Right hindlimb (tissue), 1 donor: ENCODE results near the gene FAM219A.

Experiments
- DNase-seq: peaks from one replicate; pipeline ENCODE4 v3.0.0-alpha.2; 2018

The FAM219A gene

DNA sequence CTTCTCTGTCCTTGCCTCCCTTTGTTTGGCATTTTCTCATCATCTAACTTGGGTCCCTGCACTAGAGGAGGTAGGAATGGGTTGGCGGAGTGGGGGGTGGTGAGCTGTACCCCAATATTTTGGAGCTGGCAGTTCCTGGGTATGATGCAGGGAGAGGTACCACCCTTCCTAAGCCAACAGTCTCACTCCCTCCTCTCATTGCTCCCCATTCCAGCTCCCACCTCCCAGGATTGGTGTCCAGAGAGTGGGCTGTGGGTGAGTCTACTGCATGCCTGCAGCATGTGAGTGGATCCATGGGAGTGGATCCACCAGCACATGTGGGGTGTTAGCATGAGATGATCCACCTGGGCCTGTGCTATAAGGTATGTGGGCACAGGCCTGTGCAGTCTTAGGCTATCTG, 59.5 kb downstream of the FAM219A start:
- no peak for DNase-seq

DNA sequence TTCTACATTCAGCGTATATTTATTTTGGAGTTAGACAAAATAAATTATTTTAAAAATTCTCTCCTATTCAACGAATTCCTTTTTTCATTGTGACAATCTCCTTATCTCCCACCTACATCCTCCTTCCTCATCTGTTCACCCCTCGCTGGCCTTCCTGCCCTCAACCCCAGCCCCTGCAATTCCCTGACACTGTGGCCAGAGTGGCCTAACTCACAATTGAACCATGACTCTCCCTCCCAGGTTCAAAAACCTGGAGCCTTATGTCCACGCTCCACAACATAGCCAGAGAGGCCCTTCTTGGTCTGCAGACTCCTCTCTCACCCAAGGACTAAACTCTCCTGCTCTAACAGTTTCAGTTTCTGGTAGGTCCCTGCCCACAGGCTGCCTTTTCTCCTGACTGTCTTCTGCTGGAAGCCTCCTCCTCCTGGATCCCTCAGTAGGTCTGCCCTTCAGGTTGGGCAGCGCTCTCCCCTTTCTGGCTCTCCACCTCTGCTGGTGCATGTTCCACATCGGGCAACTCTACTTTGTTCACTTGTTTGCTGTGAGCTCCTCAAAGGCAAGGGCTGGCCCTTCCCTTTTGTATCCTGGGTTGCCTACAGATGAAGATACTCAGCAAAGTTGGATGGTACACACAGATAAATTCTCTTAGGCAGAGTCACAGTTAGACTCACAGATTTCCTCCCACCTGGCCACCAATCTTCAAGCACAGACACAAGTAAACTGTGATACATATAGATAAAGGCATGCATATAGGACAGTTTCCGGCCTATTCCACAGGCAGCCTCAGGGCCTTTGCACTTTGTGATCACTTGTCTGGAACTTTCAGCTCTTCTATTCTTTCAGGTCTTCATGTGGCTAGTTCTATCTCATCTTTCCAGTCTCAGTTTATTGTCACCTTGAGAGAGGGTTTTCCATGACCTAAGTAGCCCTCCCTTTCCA, 61.8 kb downstream of the FAM219A start:
- no peak for DNase-seq

DNA sequence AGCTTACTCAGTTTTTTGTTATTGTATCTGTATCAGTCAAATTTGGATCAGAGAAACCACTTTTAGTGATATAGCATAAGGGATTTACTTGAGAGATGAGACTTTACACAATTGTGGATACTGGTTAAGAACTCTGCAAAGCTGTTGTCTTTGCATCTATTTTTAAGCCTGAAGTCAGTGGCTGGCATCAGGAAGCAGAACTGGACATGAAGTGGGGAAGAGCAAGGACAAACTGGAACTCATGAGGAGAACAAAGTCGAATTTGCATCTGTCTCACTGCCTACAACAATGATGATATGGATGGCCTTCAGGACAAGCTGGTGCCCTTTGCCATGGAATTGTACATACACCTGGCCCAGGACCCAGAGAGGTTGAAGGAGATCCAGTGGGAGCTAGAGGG, 65.9 kb downstream of the FAM219A start:
- no peak for DNase-seq

DNA sequence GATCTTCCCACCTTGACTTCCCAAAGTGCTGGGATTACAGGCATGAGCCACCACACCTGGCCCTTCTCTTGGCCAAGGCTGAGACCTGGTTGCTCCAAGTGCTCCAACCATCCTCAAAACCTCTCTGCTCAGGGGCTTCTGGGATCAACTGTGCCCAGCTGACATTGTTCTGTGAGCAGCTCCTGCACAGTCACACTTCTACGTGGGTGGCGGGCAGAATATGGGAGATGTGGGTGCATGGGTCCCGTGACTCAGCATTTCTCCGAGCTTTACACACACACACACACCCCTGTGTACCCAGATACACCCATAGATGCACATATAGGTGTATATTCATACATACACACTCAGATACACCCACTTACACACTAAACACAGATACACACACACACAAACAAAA, 71.1 kb downstream of the FAM219A start:
- DNase-seq, result no peak

DNA sequence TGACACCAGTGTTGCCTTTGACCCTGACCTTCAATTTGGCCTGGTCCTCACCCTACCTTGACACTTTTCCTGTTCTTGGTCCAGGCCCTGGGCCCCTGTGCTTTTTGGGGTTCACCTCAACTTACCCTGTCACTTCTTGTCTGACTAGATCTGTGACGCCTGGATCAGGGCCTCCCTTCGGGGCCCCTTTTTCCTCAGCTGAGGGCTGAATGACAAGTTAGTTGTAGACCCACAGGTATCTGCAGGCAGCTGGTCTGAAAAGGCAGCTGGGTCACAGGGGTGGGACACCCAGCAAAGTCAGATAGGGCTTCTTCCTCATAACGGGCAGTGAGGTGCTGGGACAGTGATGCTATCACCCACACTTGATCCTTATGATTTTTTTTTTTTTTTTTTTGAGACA, 71.7 kb downstream of the FAM219A start:
- no peak for DNase-seq

DNA sequence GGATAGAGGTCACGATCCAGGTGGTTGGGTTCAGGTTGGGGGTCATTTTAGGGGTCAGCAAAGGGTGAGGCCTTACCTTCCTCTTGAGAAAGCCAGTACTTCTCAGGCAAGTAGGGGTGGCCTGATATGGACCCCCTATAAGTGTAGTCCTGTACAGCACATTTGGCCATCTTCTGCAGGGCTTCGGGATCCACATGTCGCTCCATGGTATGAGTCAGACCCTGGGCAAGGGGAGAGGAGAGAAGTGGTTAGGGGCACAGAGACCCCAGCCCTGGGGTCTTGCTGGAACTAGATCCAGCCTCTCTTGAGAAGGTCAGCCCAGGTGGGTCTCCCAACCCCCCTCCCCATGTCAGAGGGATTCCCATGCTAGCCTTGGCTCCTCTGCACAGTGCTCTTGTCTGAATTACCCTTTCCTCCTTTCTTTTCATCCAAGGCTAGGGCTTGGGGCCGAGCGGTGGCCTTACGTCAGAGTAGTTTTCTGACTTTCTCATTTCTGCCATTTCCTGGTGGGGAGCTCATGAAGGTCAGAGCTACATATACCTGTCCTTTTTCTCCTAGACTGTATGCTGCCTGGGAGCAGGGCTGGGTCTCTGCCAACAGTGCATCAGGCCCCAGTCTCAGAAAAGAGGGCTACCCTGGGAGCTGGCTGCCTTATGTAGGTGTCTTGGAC, 72.7 kb downstream of the FAM219A start:
- DNase-seq, result no peak

DNA sequence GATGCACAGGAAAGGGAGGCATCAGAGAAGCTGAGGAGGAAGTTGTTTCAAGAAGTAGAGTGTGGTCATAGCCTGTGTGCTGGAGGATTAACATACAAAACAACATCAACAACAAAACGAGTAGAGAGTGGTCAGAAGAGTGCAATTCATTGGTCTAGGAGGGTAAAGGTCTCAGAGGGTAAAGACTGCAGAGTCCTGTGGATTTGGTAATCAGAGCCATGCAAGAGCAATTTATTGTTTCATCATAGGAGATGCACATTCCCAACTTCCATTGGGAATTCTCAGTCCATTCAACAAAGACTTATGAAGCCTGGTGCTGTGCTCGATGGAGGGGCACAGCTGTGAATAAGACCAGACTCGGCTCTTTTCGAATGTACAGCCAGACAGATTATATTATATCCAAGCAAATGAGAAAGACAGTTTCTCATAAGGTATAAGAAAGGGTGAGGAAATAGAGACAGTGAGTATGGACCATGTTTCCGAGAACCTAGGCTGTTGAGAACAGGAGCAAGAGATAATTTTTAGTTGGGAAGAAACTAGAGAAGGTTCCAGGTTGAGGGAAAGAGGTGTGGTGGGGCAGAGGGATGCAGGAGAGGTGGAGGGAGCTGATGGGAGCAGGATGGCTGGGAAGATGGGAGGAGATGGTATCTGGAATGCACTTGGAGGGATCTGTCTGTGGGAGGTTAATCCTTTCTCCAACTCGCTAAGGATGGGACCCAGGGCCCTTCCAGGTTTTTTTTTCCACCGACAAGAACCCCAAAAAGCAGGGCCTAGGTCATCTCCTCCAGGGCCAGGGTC, 73.8 kb downstream of the FAM219A start:
- DNase-seq, result no peak

DNA sequence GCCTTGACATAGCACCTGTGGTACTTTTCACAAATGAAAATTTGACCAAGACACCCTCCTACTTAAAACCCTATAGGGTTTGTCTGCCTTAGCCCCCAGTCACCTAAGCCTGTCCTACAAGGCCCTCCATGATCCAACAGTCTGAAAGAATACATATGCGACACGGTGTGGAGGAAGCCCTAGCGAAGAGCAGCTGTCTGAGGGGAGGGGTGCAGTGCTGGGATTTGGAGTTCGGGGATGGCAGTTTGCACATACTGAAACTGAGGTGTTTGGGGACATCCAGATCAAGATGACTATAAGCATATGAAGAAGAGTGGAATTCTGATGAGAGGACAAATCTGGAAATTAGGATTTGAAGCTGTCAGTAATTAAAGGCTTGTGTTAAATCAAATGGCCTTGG, 74.5 kb downstream of the FAM219A start:
- no peak for DNase-seq

DNA sequence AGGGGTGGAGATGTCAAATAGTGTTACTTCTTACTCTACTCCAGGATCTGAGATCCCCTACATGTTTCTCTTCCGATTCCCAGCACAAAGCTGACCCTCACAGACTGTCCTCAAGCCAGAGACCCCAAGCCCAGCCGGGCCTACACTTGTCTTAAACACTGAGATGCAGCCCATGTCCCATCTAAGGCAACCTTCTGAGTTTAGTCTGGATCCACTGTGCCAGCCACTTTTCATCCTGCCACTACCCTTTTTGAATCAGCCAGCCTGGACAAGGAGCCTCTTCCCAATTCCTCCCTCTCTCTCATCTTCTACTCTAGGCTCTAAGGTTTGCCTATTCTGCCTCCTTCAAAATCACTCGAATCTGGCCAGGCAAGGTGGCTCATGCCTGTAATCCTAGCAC, 75.5 kb downstream of the FAM219A start:
- DNase-seq, result no peak

DNA sequence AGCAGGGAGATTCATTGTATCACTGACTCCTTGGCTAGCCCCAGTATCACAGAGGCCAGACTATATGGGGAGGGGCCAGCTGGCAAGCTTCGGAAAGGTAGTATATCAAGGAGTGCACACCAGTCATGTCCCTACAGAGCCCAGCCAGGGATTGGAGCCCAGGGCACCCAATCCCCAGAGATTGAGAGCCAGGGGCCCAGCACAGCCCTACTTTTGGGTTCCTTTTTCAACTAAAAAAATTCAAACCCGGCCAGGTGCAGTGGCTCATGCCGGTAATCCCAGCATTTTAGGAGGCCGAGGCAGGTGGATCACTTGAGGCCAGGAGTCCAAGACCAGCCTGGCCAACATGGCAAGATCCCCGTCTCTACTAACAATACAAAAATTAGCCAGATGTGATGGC, 76.3 kb downstream of the FAM219A start:
- DNase-seq, result no peak

DNA sequence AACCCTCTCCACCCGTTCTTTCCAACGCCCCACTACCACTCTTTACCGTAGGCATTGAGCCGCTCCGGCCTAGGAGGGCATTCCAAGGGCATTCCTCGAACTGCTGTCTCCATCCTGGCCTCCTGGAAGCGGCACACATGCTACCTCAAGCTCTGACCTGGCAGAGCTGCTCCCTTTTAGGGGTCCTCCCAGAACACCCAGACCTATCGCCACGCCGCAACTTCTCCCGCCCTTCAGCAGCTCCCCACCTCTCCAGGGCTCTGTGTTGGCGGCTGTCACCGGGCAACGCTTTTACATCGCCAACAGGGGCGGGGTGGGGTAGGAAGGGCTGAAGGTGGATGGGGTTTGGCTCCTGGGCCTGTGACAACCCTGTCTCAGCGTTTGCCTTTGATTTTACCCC, 77.0 kb downstream of the FAM219A start:
- DNase-seq, result no peak

DNA sequence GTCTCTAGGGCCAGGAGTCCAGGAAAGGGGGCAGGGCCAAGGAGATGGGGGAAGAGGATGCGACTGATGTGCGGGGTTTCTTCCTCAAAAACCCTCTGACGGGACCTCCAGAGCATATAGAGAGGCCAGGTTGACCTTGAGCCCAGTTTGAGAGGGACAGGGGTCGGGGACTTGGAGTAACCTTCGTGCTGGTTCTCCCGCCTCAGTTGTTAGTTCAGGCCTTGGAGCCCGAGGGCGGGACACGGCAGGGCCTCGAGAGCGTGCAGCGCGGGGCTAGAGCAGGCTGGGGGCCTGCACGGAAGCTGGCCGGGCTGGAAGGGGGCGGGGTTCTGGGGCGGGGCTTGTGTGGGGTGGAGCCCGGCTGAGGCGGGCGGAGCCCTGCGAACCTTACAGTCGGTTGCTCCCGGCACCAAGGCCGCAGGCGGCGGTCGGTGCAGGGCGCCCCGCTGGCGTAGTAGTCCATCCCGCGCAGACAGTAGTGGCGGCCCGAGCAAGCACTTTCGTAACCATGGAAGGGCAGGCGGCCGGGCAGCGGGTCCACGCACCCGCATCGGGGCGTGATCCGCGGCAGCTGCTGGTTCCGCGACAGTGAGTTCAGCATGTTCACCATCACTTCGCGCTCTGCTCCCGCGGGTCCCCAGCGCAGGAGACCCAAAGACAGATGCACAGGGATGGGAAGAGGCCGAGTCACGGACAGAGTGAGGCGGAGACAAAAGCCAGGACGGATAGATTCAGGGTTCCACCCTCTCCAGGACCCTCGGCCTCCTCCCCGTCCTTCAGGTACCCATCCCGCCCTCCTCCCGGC, 77.7 kb downstream of the FAM219A start:
- DNase-seq, result peak; percentile 89

DNA sequence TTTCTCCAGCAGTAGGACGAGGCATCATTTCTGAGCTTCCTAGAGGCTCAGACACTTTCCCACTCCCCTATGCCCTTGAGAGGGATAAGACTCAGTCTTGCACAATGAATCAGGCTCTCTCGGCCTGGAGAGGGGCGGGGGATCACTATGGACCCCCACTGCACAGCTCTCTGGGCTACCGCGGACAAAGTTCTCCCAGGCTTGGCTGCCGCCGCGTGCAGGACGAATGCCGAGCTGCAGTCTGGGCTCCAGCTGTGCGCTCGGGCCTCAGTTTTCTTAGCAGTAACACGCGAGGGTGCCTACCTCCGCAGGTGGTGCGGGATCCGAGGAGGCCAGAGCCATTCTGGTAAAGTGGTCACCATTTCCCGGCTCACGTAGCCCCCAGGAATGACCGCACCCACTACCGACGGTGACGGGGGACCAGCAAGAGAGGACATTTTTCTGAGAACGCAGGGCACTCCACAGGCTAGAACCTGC, 78.3 kb downstream of the FAM219A start:
- no peak for DNase-seq

DNA sequence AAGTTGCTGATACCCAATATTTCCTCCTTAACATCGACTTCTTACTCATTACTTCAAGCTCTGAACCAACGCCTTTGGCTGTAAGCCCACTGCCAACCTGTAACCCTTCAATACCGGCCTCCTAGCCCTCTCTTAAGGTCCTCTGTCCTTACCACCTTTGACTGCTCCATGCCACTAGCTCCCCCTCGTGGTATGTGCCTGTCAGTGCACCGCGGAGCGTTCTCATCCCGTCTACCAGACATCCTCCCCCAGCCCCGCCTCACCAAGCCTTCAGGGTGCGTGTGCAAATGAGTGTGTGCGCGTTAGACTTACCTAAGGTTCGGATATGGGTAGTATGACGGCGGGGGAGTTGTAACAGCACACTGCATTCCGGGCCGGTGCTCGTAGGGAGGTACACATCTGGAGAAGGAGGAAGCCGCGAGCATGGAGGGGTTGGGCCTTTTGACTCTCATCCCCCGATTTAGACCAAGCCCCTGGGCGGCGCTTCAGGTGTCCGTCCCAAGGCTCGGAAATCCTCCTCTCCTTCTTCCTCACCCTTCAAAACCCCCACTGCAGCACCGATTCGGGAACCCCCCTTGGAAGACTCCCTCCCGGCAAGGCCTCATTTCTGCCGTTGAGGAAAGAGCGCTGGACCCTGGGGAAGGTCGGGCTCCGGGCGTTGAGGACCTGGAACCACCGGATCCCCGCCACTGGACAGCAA, 78.9 kb downstream of the FAM219A start:
- DNase-seq, result peak; percentile 90

DNA sequence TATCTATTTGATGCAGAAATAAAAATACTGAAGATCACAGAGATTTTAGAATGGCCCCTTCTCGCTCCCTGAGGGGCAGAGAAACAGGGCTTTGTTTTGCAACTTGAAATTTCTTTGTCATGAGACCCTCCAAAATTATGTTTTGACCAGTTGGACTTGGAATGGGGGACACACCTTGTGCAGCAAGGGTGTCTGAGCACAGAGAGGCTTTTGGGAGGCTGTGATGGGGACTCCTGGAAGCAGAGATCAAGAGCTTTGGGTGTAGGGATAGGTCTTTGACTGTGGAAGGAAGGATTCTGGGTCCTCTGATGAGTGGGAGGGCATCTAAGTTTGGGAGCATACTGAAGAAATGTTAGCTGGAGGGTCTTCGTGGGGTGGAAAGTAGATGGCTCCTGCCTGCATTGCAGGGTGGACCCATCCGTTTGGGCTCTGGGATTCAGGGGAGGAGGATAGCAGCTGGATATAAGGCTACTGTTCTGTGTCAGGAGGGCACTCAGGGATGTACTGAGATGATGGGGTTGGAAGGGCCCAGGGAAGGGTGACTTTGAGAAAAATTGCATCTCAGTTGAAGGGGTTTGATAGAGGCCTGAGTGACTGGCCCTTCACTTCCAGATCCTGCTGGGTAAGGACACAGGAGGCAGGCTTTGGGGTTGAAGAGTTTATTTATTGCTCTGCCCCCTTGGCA, 79.9 kb downstream of the FAM219A start:
- DNase-seq, result no peak

DNA sequence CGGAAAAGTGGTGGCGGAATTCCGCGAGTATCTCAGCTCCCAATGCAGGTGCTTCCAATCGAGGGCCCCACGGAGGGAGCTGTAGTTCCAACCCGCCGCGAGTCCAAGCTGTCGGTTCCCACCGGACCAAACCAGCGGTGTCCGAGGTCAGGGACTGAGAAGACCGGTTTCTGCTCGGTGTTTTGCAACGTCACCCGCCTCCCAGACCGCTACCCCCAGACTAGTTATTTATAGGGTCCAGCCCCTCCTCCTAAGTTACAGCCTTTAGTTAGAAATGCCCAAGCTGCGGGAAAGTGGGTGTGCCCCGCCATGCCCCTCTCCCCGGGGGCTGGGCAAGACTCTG, 81.0 kb downstream of the FAM219A start:
- peak; percentile 49 for DNase-seq

DNA sequence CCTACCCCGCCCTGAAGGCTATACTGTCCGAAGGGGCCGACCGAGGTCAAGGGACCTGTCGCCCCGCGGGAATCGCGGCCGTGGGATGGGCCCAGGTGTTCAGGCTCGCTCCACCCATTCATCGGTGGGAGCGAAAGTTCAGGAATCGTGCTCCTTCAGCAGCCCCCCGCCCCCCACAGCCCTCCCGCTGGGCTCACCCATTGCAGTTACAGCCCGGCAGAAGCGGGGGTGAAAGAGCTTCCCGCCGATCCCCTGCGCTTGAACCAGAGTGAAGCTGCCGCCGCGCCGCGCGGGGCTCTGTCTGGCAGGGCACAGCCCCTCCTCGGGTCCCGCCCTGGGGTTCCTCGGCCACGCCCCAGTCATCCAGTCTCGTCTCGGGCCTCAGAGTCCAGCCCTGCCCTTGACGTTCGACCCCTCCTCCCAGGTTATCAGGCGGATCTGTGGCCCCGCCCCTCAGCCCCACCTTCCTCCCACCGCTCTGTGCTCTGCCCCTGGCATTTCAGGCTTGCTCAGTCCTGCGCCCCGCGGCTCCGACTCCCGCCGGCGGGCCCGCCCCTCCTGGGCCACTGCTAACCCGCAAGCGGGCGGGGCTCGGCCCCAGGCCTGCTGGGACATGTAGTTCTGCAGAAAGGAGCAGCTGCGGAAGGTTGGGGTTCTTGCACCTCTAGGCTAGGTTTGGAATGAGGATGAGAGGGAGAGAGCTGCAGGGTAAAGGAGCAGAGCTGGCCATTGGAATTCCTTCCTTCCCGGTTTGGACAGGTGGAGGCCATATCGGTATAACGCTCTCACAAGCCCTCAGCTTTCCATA, 81.6 kb downstream of the FAM219A start, which contains the start of gene MYORG:
MYORG (minus strand) TSS at position 303 of the 808 bp plus-strand sequence. CDS start 3,955 bp downstream, outside the sequence.
- peak; percentile 91 for DNase-seq

DNA sequence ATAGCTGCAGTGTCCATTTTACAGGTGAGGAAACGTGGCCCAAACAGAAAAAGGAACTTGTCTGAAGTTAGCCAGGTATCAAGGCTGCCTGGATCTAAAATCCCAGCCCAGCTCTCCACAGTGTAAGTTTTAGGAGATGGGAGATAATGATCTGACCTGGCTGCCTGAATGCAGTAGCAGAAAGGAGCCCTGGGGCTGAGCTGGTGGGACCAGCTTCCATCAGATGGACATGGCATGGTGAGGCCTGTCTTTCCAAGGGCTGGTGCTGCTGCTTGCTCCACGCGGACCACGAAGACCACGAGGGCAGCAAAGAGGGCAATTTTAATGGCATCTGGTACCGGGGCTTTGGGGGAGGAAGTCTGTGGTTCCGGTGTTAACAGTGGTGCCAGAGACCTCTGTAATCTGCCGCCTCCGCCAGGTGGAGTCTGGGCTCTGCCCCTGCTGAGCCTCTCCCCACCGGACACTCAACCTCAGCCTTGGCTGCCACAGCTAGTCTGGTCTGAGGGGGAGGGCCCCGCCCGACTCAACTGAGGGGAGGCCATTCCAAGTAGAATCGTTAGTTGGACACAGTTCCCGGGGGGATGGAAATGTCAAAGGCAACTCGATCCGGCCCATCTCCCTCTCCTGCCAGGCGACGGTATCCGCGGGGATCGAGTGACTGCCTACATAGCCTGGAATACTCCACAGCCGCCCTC, 82.3 kb downstream of the FAM219A start:
- peak; percentile 58 for DNase-seq

DNA sequence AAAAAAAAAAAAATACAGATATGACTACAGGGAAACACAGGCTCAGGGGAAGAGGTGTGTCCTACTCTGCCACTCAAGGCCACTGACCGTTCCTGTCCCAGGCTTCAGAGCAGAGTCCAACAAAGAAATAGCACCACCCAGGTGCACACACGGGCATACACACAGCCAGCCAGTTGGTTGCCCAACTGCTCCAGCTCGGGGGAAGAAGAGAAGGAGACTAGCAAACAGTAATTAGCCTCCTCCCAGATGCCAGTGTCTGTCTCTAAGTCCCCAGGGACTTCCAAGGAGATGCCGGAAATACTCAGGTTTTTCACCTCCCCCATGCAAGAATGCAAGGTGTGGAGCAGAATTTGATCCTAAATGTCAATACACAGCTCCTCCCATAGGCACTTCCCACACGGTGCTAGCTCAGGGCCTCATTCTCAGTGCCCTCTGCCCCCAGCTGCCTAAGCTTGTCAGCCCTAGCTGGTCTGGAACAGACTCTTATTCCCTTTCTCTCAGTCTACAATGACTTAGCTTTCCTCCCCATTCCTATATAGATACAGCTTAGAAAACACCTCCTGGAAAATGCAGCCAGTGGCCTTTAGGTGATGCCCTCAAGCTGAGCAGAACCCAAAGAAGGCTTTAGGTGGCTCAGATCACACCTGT, 83.3 kb downstream of the FAM219A start:
- DNase-seq, result no peak
